H9 (cell line): ENCODE data around the gene FAM78B. TPM values are rescaled to one million over a fixed set of nuclear protein-coding genes. Genes with fewer than 3 reads are reported as not detected.

Experiments used
- DNase-seq: peaks from one replicate; pipeline ENCODE4 v3.0.0-alpha.2; 2017
- H2AFZ ChIP-seq: one replicate; pipeline ENCODE4 v1.6.1; 2013; ENCODE audit warnings: mild to moderate bottlenecking, low read length, control low read depth, moderate library complexity
- H2AK5ac ChIP-seq: 2 replicates; pipeline ENCODE4 v1.6.1; 2013; ENCODE audit warnings: low read length, control low read depth, mixed read lengths; ENCODE audit not compliant: insufficient read length
- H2BK120ac ChIP-seq: one replicate; pipeline ENCODE4 v1.6.1; 2013; ENCODE audit warnings: low read depth, mild to moderate bottlenecking, low read length, control low read depth, inconsistent platforms; ENCODE audit not compliant: poor library complexity, severe bottlenecking
- H2BK12ac ChIP-seq: 2 replicates; pipeline ENCODE4 v1.6.1; 2013; ENCODE audit warnings: low read length, control low read depth, mixed read lengths, low read depth; ENCODE audit not compliant: insufficient read length
- H2BK15ac ChIP-seq: 2 replicates; pipeline ENCODE4 v1.6.1; 2013; ENCODE audit warnings: low read depth, low read length, control low read depth
- H2BK20ac ChIP-seq: one replicate; pipeline ENCODE4 v1.6.1; 2013; ENCODE audit warnings: low read depth, mild to moderate bottlenecking, low read length, control low read depth, inconsistent platforms; ENCODE audit not compliant: poor library complexity, severe bottlenecking
- H2BK5ac ChIP-seq: 2 replicates; pipeline ENCODE4 v1.6.1; 2013; ENCODE audit warnings: low read length, control low read depth, mixed read lengths; ENCODE audit not compliant: insufficient read length
- H3K14ac ChIP-seq: 2 replicates; pipeline ENCODE4 v1.6.1; 2013; ENCODE audit warnings: low read length, control low read depth; ENCODE audit not compliant: insufficient read depth
- H3K18ac ChIP-seq: 2 replicates; pipeline ENCODE4 v1.6.1; 2013; ENCODE audit warnings: low read depth, mild to moderate bottlenecking, mixed read lengths, low read length, control low read depth; ENCODE audit not compliant: insufficient read length
- H3K23ac ChIP-seq: 2 replicates; pipeline ENCODE4 v1.6.1; 2013; ENCODE audit warnings: low read length, control low read depth, mixed read lengths, low read depth; ENCODE audit not compliant: insufficient read length
- H3K23me2 ChIP-seq: 2 replicates; pipeline ENCODE4 v1.6.1; 2013; ENCODE audit warnings: low read depth, mild to moderate bottlenecking, mixed read lengths, low read length, control low read depth; ENCODE audit not compliant: insufficient read length, poor library complexity, severe bottlenecking
- H3K27ac ChIP-seq: 2 replicates; pipeline ENCODE4 v1.5.1; 2013; ENCODE audit warnings: low read length, control low read depth, mixed read lengths, low read depth; ENCODE audit not compliant: insufficient read length
- H3K27me3 ChIP-seq: 2 replicates; pipeline ENCODE4 v1.6.1; 2013; ENCODE audit warnings: low read length, control low read depth, inconsistent platforms; ENCODE audit not compliant: insufficient read depth
- H3K4ac ChIP-seq: 2 replicates; pipeline ENCODE4 v1.6.1; 2013; ENCODE audit warnings: low read depth, mild to moderate bottlenecking, control low read depth, inconsistent platforms, low read length, moderate library complexity
- H3K4me1 ChIP-seq: 2 replicates; pipeline ENCODE4 v1.6.1; 2013; ENCODE audit warnings: low read length, control low read depth, inconsistent platforms; ENCODE audit not compliant: insufficient read depth
- H3K4me2 ChIP-seq: 2 replicates; pipeline ENCODE4 v1.6.1; 2013; ENCODE audit warnings: low read length, control low read depth, mixed read lengths; ENCODE audit not compliant: insufficient read length, insufficient read depth
- H3K56ac ChIP-seq: 2 replicates; pipeline ENCODE4 v1.6.1; 2013; ENCODE audit warnings: low read depth, mild to moderate bottlenecking, mixed read lengths, low read length, control low read depth; ENCODE audit not compliant: insufficient read length
- H3K79me1 ChIP-seq: 2 replicates; pipeline ENCODE4 v1.6.1; 2013; ENCODE audit warnings: low read depth, mild to moderate bottlenecking, moderate library complexity, low read length, control low read depth, inconsistent platforms; ENCODE audit not compliant: insufficient read depth, poor library complexity, severe bottlenecking
- H3K79me2 ChIP-seq: 2 replicates; pipeline ENCODE4 v1.6.1; 2013; ENCODE audit warnings: low read length, control low read depth, inconsistent platforms; ENCODE audit not compliant: insufficient read depth
- H3K9ac ChIP-seq: 2 replicates; pipeline ENCODE4 v1.6.1; 2013; ENCODE audit warnings: low read length, control low read depth, mixed read lengths; ENCODE audit not compliant: insufficient read length; ENCODE audit errors: extremely low read depth
- H3K9me3 ChIP-seq: one replicate; pipeline ENCODE4 v1.6.1; 2013; ENCODE audit warnings: low read depth, low read length, inconsistent platforms; ENCODE audit not compliant: control insufficient read depth
- H3T11ph ChIP-seq: one replicate; pipeline ENCODE4 v1.6.1; 2013; ENCODE audit warnings: mild to moderate bottlenecking, low read length, control low read depth, inconsistent platforms
- H4K20me1 ChIP-seq: one replicate; pipeline ENCODE4 v1.6.1; 2013; ENCODE audit not compliant: control insufficient read depth, insufficient read length, insufficient read depth
- H4K5ac ChIP-seq: 2 replicates; pipeline ENCODE4 v1.6.1; 2013; ENCODE audit warnings: low read depth, mild to moderate bottlenecking, mixed read lengths, low read length, control low read depth; ENCODE audit not compliant: insufficient read length
- H4K8ac ChIP-seq: replicated peaks from 2 replicates; pipeline ENCODE4 v1.6.1; 2013; ENCODE audit warnings: low read length, control low read depth, mixed read lengths, low read depth; ENCODE audit not compliant: insufficient read length
- H4K91ac ChIP-seq: 2 replicates; pipeline ENCODE4 v1.6.1; 2013; ENCODE audit warnings: low read depth, mild to moderate bottlenecking, moderate library complexity, mixed read lengths, low read length, control low read depth; ENCODE audit not compliant: insufficient read length
- H3K27ac Mint-ChIP-seq, 3 experiments: 2 replicates in 2 of 3; 3 replicates in 1 of 3; pipeline ENCODE4 v1.8.0; 2020 to 2021; ENCODE audit warnings: mixed read lengths in 3 of 3, mild to moderate bottlenecking in 1 of 3, moderate library complexity in 1 of 3
- H3K27me3 Mint-ChIP-seq: 2 replicates; pipeline ENCODE4 v1.8.0; 2021; ENCODE audit warnings: low read depth, mild to moderate bottlenecking, moderate library complexity, mixed read lengths
- H3K36me3 Mint-ChIP-seq, 3 experiments: 2 replicates in 2 of 3; 3 replicates in 1 of 3; pipeline ENCODE4 v1.8.0; 2020 to 2021; ENCODE audit warnings: low read depth in 3 of 3, mixed read lengths in 3 of 3; ENCODE audit not compliant: insufficient read depth in 1 of 3
- H3K4me1 Mint-ChIP-seq, 2 experiments: 2 replicates each; pipeline ENCODE4 v1.8.0; 2020; ENCODE audit warnings: mixed read lengths in 2 of 2
- H3K4me3 Mint-ChIP-seq, 2 experiments: 2 replicates in 1 of 2; 3 replicates in 1 of 2; pipeline ENCODE4 v1.8.0; 2020 to 2021; ENCODE audit warnings: mild to moderate bottlenecking in 2 of 2, mixed read lengths in 2 of 2, moderate library complexity in 1 of 2
- H3K9me3 Mint-ChIP-seq, 2 experiments: 2 replicates in 1 of 2; 3 replicates in 1 of 2; pipeline ENCODE4 v1.8.0; 2020; ENCODE audit warnings: mild to moderate bottlenecking in 2 of 2, mixed read lengths in 2 of 2, moderate library complexity in 1 of 2
- CTCF ChIP-seq: fragments of 200-600 bp; sonication (generic); conservative IDR thresholded peaks from 3 replicates; pipeline ENCODE4 v1.8.0; 2021; ENCODE audit warnings: antibody characterized with exemption, mild to moderate bottlenecking
- WGBS: extraction: QIAGEN DNeasy Blood & Tissue Kit; methylation state at CpG from one replicate; pipeline ENCODE4 v1.1.7; 2013; ENCODE audit warnings: missing lambda C conversion rate, low lambda C conversion rate, mixed read lengths; ENCODE audit not compliant: insufficient read length; ENCODE audit errors: extremely low coverage; 5-methylcytosine and 5-hydroxymethylcytosine counted together
- total RNA-seq: library from RNA; stranded (reverse); gene quantifications from 2 replicates; pipeline ENCODE4 v1.2.1, GENCODE V29; 2021

The FAM78B gene
- total RNA-seq, 1 experiment from 2014 or later, result 2.3 TPM

- H4K91ac ChIP-seq, result no peak overlapping the region
- no peaks in the 10 kb centered on the region for H3K23me2 ChIP-seq
- no peaks in the 10 kb centered on the region for H3K27me3 Mint-ChIP-seq
- no peak overlapping the region for H2BK15ac ChIP-seq
- H2BK20ac ChIP-seq, result no peak overlapping the region
- no peak for TF ChIP-seq CTCF
- no peak overlapping the region for H3K14ac ChIP-seq
- H4K5ac ChIP-seq, result no peak overlapping the region
- no peak overlapping the region for H3K4ac ChIP-seq
- H2AFZ ChIP-seq, result no peak overlapping the region
- 0 out of 5 replicates have a peak, but pooled peaks cover 0 to 2% of the 10 kb centered on the region in 2 experiments for H3K9me3 Mint-ChIP-seq
- H3K56ac ChIP-seq, result no peak overlapping the region
- H3K9ac ChIP-seq, result no peak overlapping the region
- no peaks in the 10 kb centered on the region for H3K4me1 ChIP-seq
- H3K79me1 ChIP-seq, result no peaks in the 10 kb centered on the region
- H4K20me1 ChIP-seq, result no peaks in the 10 kb centered on the region
- no peaks in the 10 kb centered on the region for H3K27me3 ChIP-seq
- no peak overlapping the region for H3K23ac ChIP-seq
- H3K4me1 Mint-ChIP-seq, result peaks cover 0 to under 1% of the 10 kb centered on the region in 2 experiments; a peak in 2 of 4 replicates
- H3K36me3 Mint-ChIP-seq, result peaks cover 0 to 1% (median 0%) of the 10 kb centered on the region in 3 experiments; a peak in 1 of 7 replicates
- no peak overlapping the region for H2BK12ac ChIP-seq
- no peak overlapping the region for H3K27ac ChIP-seq
- DNase-seq, result no peak
- no peak overlapping the region for H4K8ac ChIP-seq
- no peak overlapping the region for H3K4me3 Mint-ChIP-seq
- H3T11ph ChIP-seq, result no peak overlapping the region
- H3K9me3 ChIP-seq, result no peaks in the 10 kb centered on the region
- no peaks in the 10 kb centered on the region for H3K79me2 ChIP-seq
- H2AK5ac ChIP-seq, result no peak overlapping the region
- no peak overlapping the region for H3K18ac ChIP-seq
- H2BK120ac ChIP-seq, result no peak overlapping the region
- WGBS, result no CpG with 5 or more reads among the region's 4 CpGs
- no peak overlapping the region for H3K27ac Mint-ChIP-seq
- no peak overlapping the region for H2BK5ac ChIP-seq
- no peak overlapping the region for H3K4me2 ChIP-seq
These were observed 32.9 kb downstream of the FAM78B start for GRCh38 chr1:166133857-166134256.
